Osteoblast (primary cell): ENCODE data around the gene SEPTIN10. TPM values are rescaled to one million over a fixed set of nuclear protein-coding genes. Genes with fewer than 3 reads are reported as not detected.

Experiments used
- DNase-seq: peaks from one replicate; pipeline ENCODE4 v3.0.0; 2011; ENCODE audit warnings: low spot score, mixed read lengths; ENCODE audit not compliant: insufficient read length; ENCODE audit errors: missing footprints
- H2AFZ ChIP-seq: 2 replicates; pipeline ENCODE4 v1.6.0; 2011; ENCODE audit warnings: mild to moderate bottlenecking, low read length
- H3K27ac ChIP-seq: 2 replicates; pipeline ENCODE4 v1.5.1; 2011; ENCODE audit warnings: mild to moderate bottlenecking, low read depth, low read length, moderate library complexity
- H3K27me3 ChIP-seq: 2 replicates; pipeline ENCODE4 v1.6.0; 2012; ENCODE audit warnings: mild to moderate bottlenecking, control low read depth, inconsistent platforms, low read length, moderate library complexity; ENCODE audit not compliant: insufficient read depth
- H3K36me3 ChIP-seq: 2 replicates; pipeline ENCODE4 v1.5.1; 2011; ENCODE audit warnings: mild to moderate bottlenecking, low read length, control low read depth, moderate library complexity; ENCODE audit not compliant: insufficient read depth
- H3K4me1 ChIP-seq: 2 replicates; pipeline ENCODE4 v1.5.1; 2011; ENCODE audit warnings: mild to moderate bottlenecking, low read length, control low read depth, moderate library complexity; ENCODE audit not compliant: insufficient read depth
- H3K4me2 ChIP-seq: 2 replicates; pipeline ENCODE4 v1.6.0; 2011; ENCODE audit warnings: mild to moderate bottlenecking, low read length; ENCODE audit not compliant: insufficient read depth
- H3K4me3 ChIP-seq: fragments of 200-600 bp; sonication (generic); 3 replicates; pipeline ENCODE4 v1.5.1; 2012; ENCODE audit warnings: mild to moderate bottlenecking, low read length, inconsistent platforms; ENCODE audit not compliant: insufficient read depth
- H3K79me2 ChIP-seq: 2 replicates; pipeline ENCODE4 v1.6.0; 2012; ENCODE audit warnings: mild to moderate bottlenecking, low read length, control low read depth, inconsistent platforms; ENCODE audit not compliant: insufficient read depth
- H3K9me3 ChIP-seq: 2 replicates; pipeline ENCODE4 v1.5.1; 2011; ENCODE audit warnings: low read depth, low read length, control low read depth
- H4K20me1 ChIP-seq: 2 replicates; pipeline ENCODE4 v1.6.0; 2012; ENCODE audit warnings: mild to moderate bottlenecking, low read length, control low read depth; ENCODE audit not compliant: insufficient read depth
- total RNA-seq: library from RNA; depleted of rRNA; stranded (reverse); fragments of >200 nt; gene quantifications from 2 replicates; pipeline ENCODE4 v1.2.3, GENCODE V29; 2012
- TF ChIP-seq, protein P1 (sequence below): IDR thresholded peaks from 2 replicates; pipeline ENCODE4 v1.5.1; 2011; ENCODE audit warnings: mild to moderate bottlenecking, low read depth, low read length, moderate library complexity; ENCODE audit errors: extremely low read depth

The SEPTIN10 gene
- total RNA-seq, 1 donor, result 101 TPM

DNA sequence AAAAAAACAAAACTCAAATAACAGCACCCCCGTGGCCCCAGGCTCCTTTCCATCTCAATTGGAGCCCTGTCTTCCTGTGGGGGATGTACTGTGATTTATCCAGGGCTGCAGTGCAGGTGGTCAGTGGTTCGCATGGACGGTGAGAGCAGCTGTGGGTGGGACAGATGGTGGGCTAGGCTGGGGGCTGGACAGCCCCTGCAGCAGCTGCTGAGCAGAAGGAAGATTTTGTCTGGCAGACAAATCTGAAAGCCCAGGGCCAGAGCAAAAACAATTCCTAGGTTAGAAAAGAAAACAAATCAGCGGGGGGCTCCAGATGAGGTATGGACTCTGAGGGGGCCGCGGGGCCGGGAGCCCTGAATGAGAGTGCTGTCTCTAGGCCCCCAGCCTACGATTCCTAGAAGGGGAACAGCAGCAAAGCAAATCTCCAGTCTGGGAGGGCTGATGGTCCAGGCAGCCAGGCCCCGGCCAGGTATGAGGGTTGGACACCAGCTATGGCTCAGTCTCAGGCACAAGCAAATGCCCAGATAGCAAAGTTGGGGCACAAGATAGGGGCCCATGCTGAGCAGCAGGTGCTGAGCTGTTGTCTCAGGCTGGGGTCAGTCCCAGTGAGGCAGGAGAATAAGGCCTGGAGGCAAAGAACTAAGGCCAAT is 45.8 kb upstream of the SEPTIN10 start:
- H3K27ac ChIP-seq, result no peak overlapping the region
- no peak for DNase-seq
- TF ChIP-seq, protein P1, sequence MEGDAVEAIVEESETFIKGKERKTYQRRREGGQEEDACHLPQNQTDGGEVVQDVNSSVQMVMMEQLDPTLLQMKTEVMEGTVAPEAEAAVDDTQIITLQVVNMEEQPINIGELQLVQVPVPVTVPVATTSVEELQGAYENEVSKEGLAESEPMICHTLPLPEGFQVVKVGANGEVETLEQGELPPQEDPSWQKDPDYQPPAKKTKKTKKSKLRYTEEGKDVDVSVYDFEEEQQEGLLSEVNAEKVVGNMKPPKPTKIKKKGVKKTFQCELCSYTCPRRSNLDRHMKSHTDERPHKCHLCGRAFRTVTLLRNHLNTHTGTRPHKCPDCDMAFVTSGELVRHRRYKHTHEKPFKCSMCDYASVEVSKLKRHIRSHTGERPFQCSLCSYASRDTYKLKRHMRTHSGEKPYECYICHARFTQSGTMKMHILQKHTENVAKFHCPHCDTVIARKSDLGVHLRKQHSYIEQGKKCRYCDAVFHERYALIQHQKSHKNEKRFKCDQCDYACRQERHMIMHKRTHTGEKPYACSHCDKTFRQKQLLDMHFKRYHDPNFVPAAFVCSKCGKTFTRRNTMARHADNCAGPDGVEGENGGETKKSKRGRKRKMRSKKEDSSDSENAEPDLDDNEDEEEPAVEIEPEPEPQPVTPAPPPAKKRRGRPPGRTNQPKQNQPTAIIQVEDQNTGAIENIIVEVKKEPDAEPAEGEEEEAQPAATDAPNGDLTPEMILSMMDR, result no peak
- no peaks in the 10 kb centered on the region for H3K27me3 ChIP-seq
- no peak overlapping the region for H3K4me2 ChIP-seq
- H3K9me3 ChIP-seq, result no peaks in the 10 kb centered on the region
- no peaks in the 10 kb centered on the region for H3K79me2 ChIP-seq
- H3K4me1 ChIP-seq, result peaks cover 7% of the 10 kb centered on the region
- H4K20me1 ChIP-seq, result no peaks in the 10 kb centered on the region
- no peak overlapping the region for H2AFZ ChIP-seq
- H3K4me3 ChIP-seq, result no peak overlapping the region
- no peaks in the 10 kb centered on the region for H3K36me3 ChIP-seq

DNA sequence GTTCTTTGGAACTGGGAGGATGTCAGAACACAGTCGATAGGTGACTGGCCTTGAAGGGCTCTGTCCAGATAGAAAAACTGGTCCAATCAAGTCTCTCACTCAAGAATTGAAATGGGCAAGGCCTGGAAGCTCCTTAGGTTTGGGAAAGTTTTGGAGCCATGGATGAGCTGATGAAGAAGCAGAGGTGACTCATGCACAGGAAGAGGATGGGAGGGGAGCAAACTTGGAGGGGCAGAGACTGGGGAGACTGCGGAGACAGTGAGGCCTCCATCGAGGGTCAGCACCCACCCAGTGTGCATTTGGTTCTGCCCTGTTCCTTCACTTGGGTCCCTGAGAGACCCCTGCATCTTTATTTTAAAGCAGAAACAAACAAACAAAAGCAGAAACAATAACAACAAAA is 41.5 kb upstream of the SEPTIN10 start:
- no peaks in the 10 kb centered on the region for H3K4me1 ChIP-seq
- H4K20me1 ChIP-seq, result no peaks in the 10 kb centered on the region
- TF ChIP-seq, protein P1, result no peak
- H2AFZ ChIP-seq, result no peak overlapping the region
- H3K4me3 ChIP-seq, result no peak overlapping the region
- no peaks in the 10 kb centered on the region for H3K9me3 ChIP-seq
- no peaks in the 10 kb centered on the region for H3K27me3 ChIP-seq
- no peak overlapping the region for H3K27ac ChIP-seq
- H3K79me2 ChIP-seq, result no peaks in the 10 kb centered on the region
- DNase-seq, result peak; percentile 39
- H3K4me2 ChIP-seq, result no peak overlapping the region
- no peaks in the 10 kb centered on the region for H3K36me3 ChIP-seq

DNA sequence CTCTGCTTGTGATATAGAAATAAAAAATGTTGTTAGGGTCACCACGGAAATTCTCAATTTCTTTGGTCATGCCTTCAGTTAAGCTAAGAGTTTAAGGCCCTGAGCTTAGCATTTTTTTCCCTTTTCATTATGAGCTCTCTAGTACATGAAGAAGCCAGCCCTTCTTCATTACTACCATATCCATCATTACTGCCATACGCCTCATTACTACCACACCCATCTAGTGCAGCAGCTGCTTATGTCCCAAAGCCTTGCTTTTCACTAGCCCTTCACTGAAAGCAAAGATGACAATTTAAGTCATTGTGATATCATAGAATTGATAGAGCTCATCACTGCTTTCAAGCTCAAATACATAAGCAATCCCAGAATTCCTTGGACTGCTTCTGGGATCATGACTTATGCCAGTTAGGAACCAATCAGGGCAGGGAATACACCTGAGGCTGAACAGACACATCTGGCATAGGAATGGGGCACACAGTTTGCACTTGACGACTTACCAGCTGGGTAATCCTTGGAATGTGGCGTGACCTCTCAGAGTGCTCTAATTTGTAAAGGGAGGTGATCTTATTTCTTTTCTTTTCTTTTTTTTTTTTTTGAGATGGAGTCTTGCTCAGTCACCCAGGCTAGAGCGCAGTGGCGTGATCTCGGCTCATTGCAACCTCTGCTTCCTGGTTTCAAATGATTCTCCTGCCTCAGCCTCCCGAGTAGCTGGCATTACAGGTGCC is 40.7 kb upstream of the SEPTIN10 start:
- Histone ChIP-seq H3K27me3 (no peaks in the 10 kb centered on the region), H3K4me1 (no peaks in the 10 kb centered on the region), H3K9me3 (no peaks in the 10 kb centered on the region), H3K4me3 (no peak overlapping the region), H3K79me2 (no peaks in the 10 kb centered on the region), H4K20me1 (no peaks in the 10 kb centered on the region), H2AFZ (no peak overlapping the region), H3K4me2 (no peak overlapping the region), H3K36me3 (no peaks in the 10 kb centered on the region), H3K27ac (no peak overlapping the region)
- no peak for DNase-seq
- TF ChIP-seq, protein P1, result no peak
